Spleen (tissue), 11 donors: Measurements from ENCODE around the gene BACE2. TPM values are rescaled to one million over a fixed set of nuclear protein-coding genes. Genes with fewer than 3 reads are reported as not detected.
A peak's percentile ranks its signal among the peaks of the same experiment; 100 is the strongest.

Experiments
- DNase-seq: peaks from one replicate; pipeline ENCODE4 v3.0.0-alpha.2; 2020
- H3K27ac ChIP-seq, 8 donors: fragments of 200-600 bp; sonication (generic) in 7 of 8; 1 replicate in 4 of 8; 2 replicates in 4 of 8; pipeline versions ENCODE4 v1.5.0 to v1.8.0; 2016 to 2021; ENCODE audit warnings: inconsistent platforms in 4 of 8, mild to moderate bottlenecking in 4 of 8, moderate library complexity in 1 of 8
- H3K27me3 ChIP-seq, 7 donors: fragments of 200-600 bp; sonication (generic) in 6 of 7; replicated peaks in 1 of 7; 1 replicate in 4 of 7; 2 replicates in 3 of 7; pipeline versions ENCODE4 v1.5.0 to v1.8.0; 2016 to 2021; ENCODE audit warnings: inconsistent platforms in 3 of 7, mild to moderate bottlenecking in 1 of 7
- H3K36me3 ChIP-seq, 6 donors: fragments of 200-600 bp; sonication (generic) in 5 of 6; 1 replicate in 4 of 6; 2 replicates in 2 of 6; pipeline versions ENCODE4 v1.5.0 to v1.8.0; 2016 to 2021; ENCODE audit warnings: inconsistent platforms in 2 of 6
- H3K4me1 ChIP-seq, 6 donors: fragments of 200-600 bp; sonication (generic) in 5 of 6; 1 replicate in 3 of 6; 2 replicates in 3 of 6; pipeline versions ENCODE4 v1.5.0 to v1.8.0; 2016 to 2021; ENCODE audit warnings: inconsistent platforms in 3 of 6
- H3K4me3 ChIP-seq, 8 donors: fragments of 200-600 bp; sonication (generic) in 7 of 8; 1 replicate in 4 of 8; 2 replicates in 4 of 8; pipeline versions ENCODE4 v1.5.0 to v1.8.0; 2016 to 2021; ENCODE audit warnings: inconsistent platforms in 4 of 8, mild to moderate bottlenecking in 4 of 8, moderate library complexity in 2 of 8
- H3K9me3 ChIP-seq, 8 donors: fragments of 200-600 bp; sonication (generic) in 7 of 8; 1 replicate in 4 of 8; 2 replicates in 4 of 8; pipeline versions ENCODE4 v1.5.0 to v1.8.0; 2016 to 2021; ENCODE audit warnings: inconsistent platforms in 4 of 8
- CTCF ChIP-seq, 11 experiments: fragments of 200-600 bp in 7 of 11; fragments of 450-650 bp in 4 of 11; sonication (generic) in 4 of 11; IDR thresholded peaks in 8 of 11; conservative IDR thresholded peaks in 3 of 11; 1 replicate in 7 of 11; 2 replicates in 4 of 11; pipeline versions ENCODE4 v1.4.0 to v1.8.0; 2016 to 2021; ENCODE audit warnings: antibody characterized with exemption in 11 of 11, inconsistent platforms in 4 of 11, mild to moderate bottlenecking in 1 of 11
- POLR2A ChIP-seq, 3 donors: fragments of 450-650 bp; IDR thresholded peaks; one replicate each; pipeline ENCODE4 v1.5.1; 2017; ENCODE audit warnings: antibody characterized with exemption in 3 of 3, mild to moderate bottlenecking in 1 of 3
- POLR2AphosphoS5 ChIP-seq, 3 donors: sonication (generic); formaldehyde crosslinking; IDR thresholded peaks; one replicate each; pipeline ENCODE4 v1.5.1; 2017; ENCODE audit warnings: antibody characterized with exemption in 3 of 3
- WGBS, 5 donors: extraction: QIAGEN DNeasy Blood & Tissue Kit in 3 of 5; methylation state at CpG; one replicate each; pipeline versions ENCODE4 v1.1.5 to v1.1.7; 2013 to 2018; 5-methylcytosine and 5-hydroxymethylcytosine counted together
- intact Hi-C: fragments of 100-400 bp; cut with DNase I; formaldehyde crosslinking; loops from one replicate; pipeline ENCODE4 v1.15.0; 2023; ENCODE audit warnings: low total_unique reads
- polyA plus RNA-seq, 3 donors: library from polyadenylated mRNA; stranded (reverse); fragments of 200-250 nt; gene quantifications; one replicate each; pipeline ENCODE4 v1.2.1, GENCODE V29; 2013
- total RNA-seq, 7 donors: library from RNA; depleted of rRNA in 3 of 7; stranded (reverse); fragments of >200 nt in 3 of 7; fragmentation: NEBNext Ultra II Directional in 4 of 7; extraction: Animal tissue kit (Norgen Biotek cat#: 25700) in 4 of 7; gene quantifications; one replicate each; pipeline versions ENCODE4 v1.1.0 to v1.2.1, GENCODE V29; 2016 to 2021
- donor health status: healthy with polysubstance abuse.
- donor health status: DM: no; HTN: no; CAD: no; lungs with moderate emphysema.
- donor health status: DM: no; HTN: no; CAD: no.
- donor health status: Bipolar disorder and iron deficiency.
- donor health status: healthy.
- donor health status: DM: no; HTN: no; CAD: no.
- donor health status: DM: yes; HTN: yes; CAD: no.

The BACE2 gene
- total and polyA plus RNA-seq, 10 donors: 19.4 to 54.7 (median 47.1) TPM

- DNase-seq: no peak
- 29 to 44% (median 39%) methylated on average over 13 to 19 of the region's 19 CpGs for WGBS, 5 donors
- peaks cover 0 to 9% (median 0%) of the 10 kb centered on the region in 7 donors for H3K27me3 ChIP-seq
- H3K4me1 ChIP-seq: peaks cover 0 to 7% (median 4%) of the 10 kb centered on the region in 6 donors
- no peak overlapping the region for H3K27ac ChIP-seq
- intact Hi-C loops: no loop called here
- H3K4me3 ChIP-seq: no peak overlapping the region
- peak; percentile 53 to 84 (median 78) for TF ChIP-seq CTCF (IDR thresholded peaks at IDR 0.05 in 8 of 11, conservative IDR thresholded peaks at IDR 0.05 in 3 of 11)
- TF ChIP-seq POLR2A (IDR thresholded peaks at IDR 0.05): no peak
- TF ChIP-seq POLR2AphosphoS5 (IDR thresholded peaks at IDR 0.05): peak in 2 of 3 donors; percentile 28 to 30
- H3K36me3 ChIP-seq: no peaks in the 10 kb centered on the region
- H3K9me3 ChIP-seq: no peaks in the 10 kb centered on the region
Measured at GRCh38 chr21:41121785-41122415, 46.1 kb upstream of the BACE2 start.

GRCh38 chr21:41124641-41125201 lies 43.2 kb upstream of the BACE2 start:
- Histone ChIP-seq H3K4me1 (peaks cover 0 to 7% (median 4%) of the 10 kb centered on the region in 6 donors), H3K9me3 (peaks cover 0 to 12% (median 2%) of the 10 kb centered on the region in 8 donors), H3K36me3 (no peaks in the 10 kb centered on the region), H3K4me3 (no peak overlapping the region), H3K27ac (no peak overlapping the region), H3K27me3 (peaks cover 0 to 9% (median 0%) of the 10 kb centered on the region in 7 donors)
- TF ChIP-seq POLR2AphosphoS5 (IDR thresholded peaks at IDR 0.05): no peak
- TF ChIP-seq CTCF (IDR thresholded peaks at IDR 0.05 in 8 of 11, conservative IDR thresholded peaks at IDR 0.05 in 3 of 11): no peak
- no peak for TF ChIP-seq POLR2A (IDR thresholded peaks at IDR 0.05)
- no peak for DNase-seq
- 87 to 92% (median 89%) methylated on average over 13 of the region's 13 CpGs for WGBS, 5 donors
- intact Hi-C loops: no loop called here

- H3K27ac ChIP-seq: no peak overlapping the region
- TF ChIP-seq POLR2AphosphoS5 (IDR thresholded peaks at IDR 0.05): no peak
- TF ChIP-seq POLR2A (IDR thresholded peaks at IDR 0.05): no peak
- no peak for TF ChIP-seq CTCF (IDR thresholded peaks at IDR 0.05 in 8 of 11, conservative IDR thresholded peaks at IDR 0.05 in 3 of 11)
- H3K27me3 ChIP-seq: no peaks in the 10 kb centered on the region
- H3K9me3 ChIP-seq: peaks cover 0 to 12% (median 2%) of the 10 kb centered on the region in 8 donors
- intact Hi-C loops: no loop called here
- no peaks in the 10 kb centered on the region for H3K36me3 ChIP-seq
- peaks cover 0 to 5% (median 0%) of the 10 kb centered on the region in 6 donors for H3K4me1 ChIP-seq
- no peak overlapping the region for H3K4me3 ChIP-seq
- no peak for DNase-seq
Measured at GRCh38 chr21:41128981-41129380, 39.0 kb upstream of the BACE2 start.

GRCh38 chr21:41130883-41131282 lies 37.1 kb upstream of the BACE2 start:
- 26 to 31% (median 29%) methylated on average over 3 of the region's 3 CpGs for WGBS, 5 donors
- H3K4me1 ChIP-seq: peaks cover 0 to 5% (median 0%) of the 10 kb centered on the region in 6 donors
- H3K9me3 ChIP-seq: peaks cover 0 to 12% (median 2%) of the 10 kb centered on the region in 8 donors
- DNase-seq: no peak
- H3K27me3 ChIP-seq: no peaks in the 10 kb centered on the region
- H3K27ac ChIP-seq: peak overlapping the region in 4 of 8 donors; percentile 26 to 60 (median 47)
- no peak overlapping the region for H3K4me3 ChIP-seq
- intact Hi-C loops: no loop called here
- TF ChIP-seq POLR2AphosphoS5 (IDR thresholded peaks at IDR 0.05): peak in 1 of 3 donors; percentile 34
- TF ChIP-seq POLR2A (IDR thresholded peaks at IDR 0.05): no peak
- H3K36me3 ChIP-seq: no peaks in the 10 kb centered on the region
